Suprapubic skin (tissue), 4 donors: ENCODE results near the gene TRIP13.
"Not testable (repeated sequence)": the region's sequence is repeated elsewhere in the genome, so short reads cannot be mapped to it uniquely, and the experiment has no call there.

Source experiments
- EP300 ChIP-seq: sonication (generic); formaldehyde crosslinking; IDR thresholded peaks from one replicate; pipeline ENCODE4 v1.6.1; 2017; ENCODE audit warnings: antibody characterized with exemption
- POLR2AphosphoS5 ChIP-seq, 3 donors: sonication (generic); formaldehyde crosslinking; IDR thresholded peaks; one replicate each; pipeline ENCODE4 v1.6.1; 2017; ENCODE audit warnings: antibody characterized with exemption in 3 of 3
- TF ChIP-seq, protein P1 (sequence below), 2 donors: fragments of 200-600 bp in 1 of 2; fragments of 450-650 bp in 1 of 2; sonication (generic) in 1 of 2; IDR thresholded peaks; one replicate each; pipeline ENCODE4 v1.5.1; 2016 to 2019; ENCODE audit warnings: antibody characterized with exemption in 2 of 2, mild to moderate bottlenecking in 1 of 2, moderate library complexity in 1 of 2

DNA sequence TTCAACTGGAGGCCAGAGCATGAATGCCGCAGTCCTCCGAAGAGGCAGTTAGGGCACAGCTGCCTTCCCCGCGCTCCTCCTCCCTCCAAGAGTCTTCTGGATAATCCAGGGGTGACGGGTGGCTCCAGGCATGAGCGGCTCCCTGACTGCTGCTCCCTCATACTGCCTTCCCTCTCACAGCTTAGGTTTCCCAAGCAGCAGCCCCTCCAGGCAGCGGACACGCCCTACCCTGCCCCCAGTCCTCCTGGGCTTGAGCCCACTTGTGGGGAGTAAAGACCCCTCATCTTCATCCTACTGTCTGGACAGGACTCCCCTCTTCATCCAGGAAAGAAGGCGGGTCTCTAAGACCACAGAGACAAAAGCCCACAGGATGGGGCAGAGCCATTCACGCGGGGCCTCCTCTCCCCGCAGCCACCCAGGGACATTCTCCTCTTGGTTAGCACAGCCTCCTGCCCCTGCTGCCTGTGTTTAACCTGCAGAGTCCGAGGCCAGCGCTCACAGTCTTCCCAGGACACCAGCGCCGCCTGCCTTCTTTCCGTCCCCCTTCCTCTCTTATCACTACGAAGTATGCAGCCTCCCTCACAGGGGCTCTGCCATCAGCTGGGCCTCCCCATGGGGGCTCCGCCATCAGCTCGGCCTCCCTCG lies 47.5 kb upstream of the TRIP13 start:
- TF ChIP-seq, protein P1, sequence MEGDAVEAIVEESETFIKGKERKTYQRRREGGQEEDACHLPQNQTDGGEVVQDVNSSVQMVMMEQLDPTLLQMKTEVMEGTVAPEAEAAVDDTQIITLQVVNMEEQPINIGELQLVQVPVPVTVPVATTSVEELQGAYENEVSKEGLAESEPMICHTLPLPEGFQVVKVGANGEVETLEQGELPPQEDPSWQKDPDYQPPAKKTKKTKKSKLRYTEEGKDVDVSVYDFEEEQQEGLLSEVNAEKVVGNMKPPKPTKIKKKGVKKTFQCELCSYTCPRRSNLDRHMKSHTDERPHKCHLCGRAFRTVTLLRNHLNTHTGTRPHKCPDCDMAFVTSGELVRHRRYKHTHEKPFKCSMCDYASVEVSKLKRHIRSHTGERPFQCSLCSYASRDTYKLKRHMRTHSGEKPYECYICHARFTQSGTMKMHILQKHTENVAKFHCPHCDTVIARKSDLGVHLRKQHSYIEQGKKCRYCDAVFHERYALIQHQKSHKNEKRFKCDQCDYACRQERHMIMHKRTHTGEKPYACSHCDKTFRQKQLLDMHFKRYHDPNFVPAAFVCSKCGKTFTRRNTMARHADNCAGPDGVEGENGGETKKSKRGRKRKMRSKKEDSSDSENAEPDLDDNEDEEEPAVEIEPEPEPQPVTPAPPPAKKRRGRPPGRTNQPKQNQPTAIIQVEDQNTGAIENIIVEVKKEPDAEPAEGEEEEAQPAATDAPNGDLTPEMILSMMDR (IDR thresholded peaks at IDR 0.05): not testable (repeated sequence)
- TF ChIP-seq POLR2AphosphoS5 (IDR thresholded peaks at IDR 0.05); EP300: not testable (repeated sequence)
